ENCODE measurements around the gene PRR18.

The PRR18 gene

GRCh38 chr6:166306378-166307081, 1.7 kb downstream of the PRR18 start:
- Histone ChIP-seq H3K36me3 (ENCODE audit: control insufficient read depth in 2 of 2, insufficient read depth in 2 of 2, low read length in 2 of 2) (no peaks in the 10 kb centered on the region), H3K27me3 (ENCODE audit: control insufficient read depth in 2 of 2, insufficient read depth in 2 of 2, low read length in 2 of 2) (peaks cover 26 to 54% of the 10 kb centered on the region in 2 donors), H3K9ac (ENCODE audit: low read depth in 1 of 2, low read length in 2 of 2) (no peak overlapping the region), H3K4me1 (ENCODE audit: control insufficient read depth in 2 of 2, insufficient read depth in 2 of 2, low read length in 2 of 2) (peaks cover 3% of the 10 kb centered on the region in 2 donors), H3K27ac (ENCODE audit: low read depth in 2 of 2, low read length in 2 of 2) (no peak overlapping the region), H3K4me3 (ENCODE audit: low read length in 2 of 2) (no peak overlapping the region), H3K9me3 (ENCODE audit: control insufficient read depth in 2 of 2, low read length in 2 of 2) (no peaks in the 10 kb centered on the region)

GRCh38 chr6:166305562-166306117, 2.6 kb downstream of the PRR18 start:
- peaks cover 26 to 54% of the 10 kb centered on the region in 2 donors for H3K27me3 ChIP-seq (ENCODE audit: control insufficient read depth in 2 of 2, insufficient read depth in 2 of 2, low read length in 2 of 2)

GRCh38 chr6:166304106-166304505, 4.1 kb downstream of the PRR18 start:
- no peak overlapping the region for H3K4me3 ChIP-seq (ENCODE audit: low read length in 2 of 2)
- H3K4me1 ChIP-seq (ENCODE audit: control insufficient read depth in 2 of 2, insufficient read depth in 2 of 2, low read length in 2 of 2) = peaks cover 3% of the 10 kb centered on the region in 2 donors
- no peaks in the 10 kb centered on the region for H3K9me3 ChIP-seq (ENCODE audit: control insufficient read depth in 2 of 2, low read length in 2 of 2)
- no peaks in the 10 kb centered on the region for H3K36me3 ChIP-seq (ENCODE audit: control insufficient read depth in 2 of 2, insufficient read depth in 2 of 2, low read length in 2 of 2)
- peaks cover 23 to 42% of the 10 kb centered on the region in 2 donors for H3K27me3 ChIP-seq (ENCODE audit: control insufficient read depth in 2 of 2, insufficient read depth in 2 of 2, low read length in 2 of 2)
- no peak overlapping the region for H3K27ac ChIP-seq (ENCODE audit: low read depth in 2 of 2, low read length in 2 of 2)
- no peak overlapping the region for H3K9ac ChIP-seq (ENCODE audit: low read depth in 1 of 2, low read length in 2 of 2)

More at GRCh38 chr6:166305562-166306117, 2.6 kb downstream of the PRR18 start:
- peaks cover 3% of the 10 kb centered on the region in 2 donors for H3K4me1 ChIP-seq (ENCODE audit: control insufficient read depth in 2 of 2, insufficient read depth in 2 of 2, low read length in 2 of 2)
- H3K9me3 ChIP-seq (ENCODE audit: control insufficient read depth in 2 of 2, low read length in 2 of 2) = no peaks in the 10 kb centered on the region
- H3K4me3 ChIP-seq (ENCODE audit: low read length in 2 of 2) = no peak overlapping the region
- H3K36me3 ChIP-seq (ENCODE audit: control insufficient read depth in 2 of 2, insufficient read depth in 2 of 2, low read length in 2 of 2) = no peaks in the 10 kb centered on the region
- H3K9ac ChIP-seq (ENCODE audit: low read depth in 1 of 2, low read length in 2 of 2) = no peak overlapping the region
- H3K27ac ChIP-seq (ENCODE audit: low read depth in 2 of 2, low read length in 2 of 2) = no peak overlapping the region

- H3K4me1 ChIP-seq (ENCODE audit: control insufficient read depth in 2 of 2, insufficient read depth in 2 of 2, low read length in 2 of 2) = no peaks in the 10 kb centered on the region
- H3K27me3 ChIP-seq (ENCODE audit: control insufficient read depth in 2 of 2, insufficient read depth in 2 of 2, low read length in 2 of 2) = peaks cover 18 to 27% of the 10 kb centered on the region in 2 donors
- no peak overlapping the region for H3K27ac ChIP-seq (ENCODE audit: low read depth in 2 of 2, low read length in 2 of 2)
- H3K9me3 ChIP-seq (ENCODE audit: control insufficient read depth in 2 of 2, low read length in 2 of 2) = no peaks in the 10 kb centered on the region
- H3K36me3 ChIP-seq (ENCODE audit: control insufficient read depth in 2 of 2, insufficient read depth in 2 of 2, low read length in 2 of 2) = no peaks in the 10 kb centered on the region
- no peak overlapping the region for H3K4me3 ChIP-seq (ENCODE audit: low read length in 2 of 2)
- no peak overlapping the region for H3K9ac ChIP-seq (ENCODE audit: low read depth in 1 of 2, low read length in 2 of 2)
Observed at GRCh38 chr6:166301611-166302529, 6.3 kb downstream of the PRR18 start.

- H3K9ac ChIP-seq (ENCODE audit: low read depth in 1 of 2, low read length in 2 of 2) = no peak overlapping the region
- H3K4me3 ChIP-seq (ENCODE audit: low read length in 2 of 2) = no peak overlapping the region
- no peaks in the 10 kb centered on the region for H3K36me3 ChIP-seq (ENCODE audit: control insufficient read depth in 2 of 2, insufficient read depth in 2 of 2, low read length in 2 of 2)
- peaks cover 8 to 13% of the 10 kb centered on the region in 2 donors for H3K27me3 ChIP-seq (ENCODE audit: control insufficient read depth in 2 of 2, insufficient read depth in 2 of 2, low read length in 2 of 2)
- no peaks in the 10 kb centered on the region for H3K4me1 ChIP-seq (ENCODE audit: control insufficient read depth in 2 of 2, insufficient read depth in 2 of 2, low read length in 2 of 2)
- H3K9me3 ChIP-seq (ENCODE audit: control insufficient read depth in 2 of 2, low read length in 2 of 2) = no peaks in the 10 kb centered on the region
- no peak overlapping the region for H3K27ac ChIP-seq (ENCODE audit: low read depth in 2 of 2, low read length in 2 of 2)
Observed at GRCh38 chr6:166300357-166300987, 7.7 kb downstream of the PRR18 start.

- no peaks in the 10 kb centered on the region for H3K9me3 ChIP-seq (ENCODE audit: control insufficient read depth in 2 of 2, low read length in 2 of 2)
- H3K4me3 ChIP-seq (ENCODE audit: low read length in 2 of 2) = no peak overlapping the region
- no peak overlapping the region for H3K27ac ChIP-seq (ENCODE audit: low read depth in 2 of 2, low read length in 2 of 2)
- H3K27me3 ChIP-seq (ENCODE audit: control insufficient read depth in 2 of 2, insufficient read depth in 2 of 2, low read length in 2 of 2) = peaks cover 2 to 3% of the 10 kb centered on the region in 2 donors
- no peaks in the 10 kb centered on the region for H3K36me3 ChIP-seq (ENCODE audit: control insufficient read depth in 2 of 2, insufficient read depth in 2 of 2, low read length in 2 of 2)
- no peak overlapping the region for H3K9ac ChIP-seq (ENCODE audit: low read depth in 1 of 2, low read length in 2 of 2)
- H3K4me1 ChIP-seq (ENCODE audit: control insufficient read depth in 2 of 2, insufficient read depth in 2 of 2, low read length in 2 of 2) = no peaks in the 10 kb centered on the region
Observed at GRCh38 chr6:166297606-166298005, 10.6 kb downstream of the PRR18 start.

- no peak overlapping the region for H3K4me3 ChIP-seq (ENCODE audit: low read length in 2 of 2)
- no peaks in the 10 kb centered on the region for H3K4me1 ChIP-seq (ENCODE audit: control insufficient read depth in 2 of 2, insufficient read depth in 2 of 2, low read length in 2 of 2)
- peaks cover 2 to 3% of the 10 kb centered on the region in 2 donors for H3K27me3 ChIP-seq (ENCODE audit: control insufficient read depth in 2 of 2, insufficient read depth in 2 of 2, low read length in 2 of 2)
- H3K9me3 ChIP-seq (ENCODE audit: control insufficient read depth in 2 of 2, low read length in 2 of 2) = no peaks in the 10 kb centered on the region
- H3K27ac ChIP-seq (ENCODE audit: low read depth in 2 of 2, low read length in 2 of 2) = no peak overlapping the region
- H3K36me3 ChIP-seq (ENCODE audit: control insufficient read depth in 2 of 2, insufficient read depth in 2 of 2, low read length in 2 of 2) = no peaks in the 10 kb centered on the region
- no peak overlapping the region for H3K9ac ChIP-seq (ENCODE audit: low read depth in 1 of 2, low read length in 2 of 2)
Observed at GRCh38 chr6:166296035-166296883, 11.9 kb downstream of the PRR18 start.

GRCh38 chr6:166293731-166294584, 14.2 kb downstream of the PRR18 start:
- H3K27me3 ChIP-seq (ENCODE audit: control insufficient read depth in 2 of 2, insufficient read depth in 2 of 2, low read length in 2 of 2) = peaks cover 2 to 3% of the 10 kb centered on the region in 2 donors
- no peak overlapping the region for H3K4me3 ChIP-seq (ENCODE audit: low read length in 2 of 2)
- no peak overlapping the region for H3K27ac ChIP-seq (ENCODE audit: low read depth in 2 of 2, low read length in 2 of 2)
- no peaks in the 10 kb centered on the region for H3K9me3 ChIP-seq (ENCODE audit: control insufficient read depth in 2 of 2, low read length in 2 of 2)
- H3K9ac ChIP-seq (ENCODE audit: low read depth in 1 of 2, low read length in 2 of 2) = no peak overlapping the region
- no peaks in the 10 kb centered on the region for H3K4me1 ChIP-seq (ENCODE audit: control insufficient read depth in 2 of 2, insufficient read depth in 2 of 2, low read length in 2 of 2)
- H3K36me3 ChIP-seq (ENCODE audit: control insufficient read depth in 2 of 2, insufficient read depth in 2 of 2, low read length in 2 of 2) = no peaks in the 10 kb centered on the region
